A673 (cell line): ENCODE measurements around the gene HDAC4.

Source experiments
- EZH2 ChIP-seq: fragments of 200-600 bp; sonication (generic); IDR thresholded peaks from 2 replicates; pipeline ENCODE4 v1.6.1; 2017; ENCODE audit warnings: borderline replicate concordance, low read depth, mild to moderate bottlenecking, mixed read lengths, antibody characterized with exemption, low read length; ENCODE audit not compliant: poor library complexity, severe bottlenecking
- TF ChIP-seq, protein P1 (sequence below): fragments of 300-800, 200-600 bp; sonication (generic); conservative IDR thresholded peaks from 2 replicates; pipeline ENCODE4 v1.5.1; 2017; ENCODE audit warnings: low read depth, mild to moderate bottlenecking, antibody characterized with exemption, low read length, moderate library complexity, mixed read lengths

DNA sequence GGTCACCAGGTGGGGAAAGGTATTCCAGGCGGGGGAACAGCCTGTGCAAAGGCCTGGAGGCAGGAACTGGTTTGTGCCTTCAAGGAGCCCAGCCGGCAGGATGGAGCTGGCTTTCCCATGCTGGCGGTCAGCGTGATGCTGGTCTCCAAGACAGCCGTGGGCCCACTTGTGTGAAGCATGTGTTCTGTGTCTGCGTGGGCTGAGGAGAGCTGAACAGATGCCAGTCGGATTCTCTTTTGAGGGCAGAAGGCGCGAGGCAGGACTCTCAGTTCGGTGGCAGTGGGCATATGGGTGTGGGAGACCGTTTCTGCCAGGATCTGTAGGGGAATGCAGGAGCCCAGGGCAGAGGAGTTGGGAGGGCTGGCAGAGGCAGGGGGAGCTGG, 361.4 kb downstream of the HDAC4 start:
- TF ChIP-seq, protein P1, sequence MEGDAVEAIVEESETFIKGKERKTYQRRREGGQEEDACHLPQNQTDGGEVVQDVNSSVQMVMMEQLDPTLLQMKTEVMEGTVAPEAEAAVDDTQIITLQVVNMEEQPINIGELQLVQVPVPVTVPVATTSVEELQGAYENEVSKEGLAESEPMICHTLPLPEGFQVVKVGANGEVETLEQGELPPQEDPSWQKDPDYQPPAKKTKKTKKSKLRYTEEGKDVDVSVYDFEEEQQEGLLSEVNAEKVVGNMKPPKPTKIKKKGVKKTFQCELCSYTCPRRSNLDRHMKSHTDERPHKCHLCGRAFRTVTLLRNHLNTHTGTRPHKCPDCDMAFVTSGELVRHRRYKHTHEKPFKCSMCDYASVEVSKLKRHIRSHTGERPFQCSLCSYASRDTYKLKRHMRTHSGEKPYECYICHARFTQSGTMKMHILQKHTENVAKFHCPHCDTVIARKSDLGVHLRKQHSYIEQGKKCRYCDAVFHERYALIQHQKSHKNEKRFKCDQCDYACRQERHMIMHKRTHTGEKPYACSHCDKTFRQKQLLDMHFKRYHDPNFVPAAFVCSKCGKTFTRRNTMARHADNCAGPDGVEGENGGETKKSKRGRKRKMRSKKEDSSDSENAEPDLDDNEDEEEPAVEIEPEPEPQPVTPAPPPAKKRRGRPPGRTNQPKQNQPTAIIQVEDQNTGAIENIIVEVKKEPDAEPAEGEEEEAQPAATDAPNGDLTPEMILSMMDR = no peak
- no peak for TF ChIP-seq EZH2
